B cell (primary cell): Measurements from ENCODE around the gene CLRN1. TPM values are rescaled to one million over a fixed set of nuclear protein-coding genes. Genes with fewer than 3 reads are reported as not detected.

Experiments
- ATAC-seq: fragments of 200-7000 bp; cut with Tn5 transposase; one replicate; pipeline ENCODE4 v1.10.0; 2021; ENCODE audit warnings: low read depth, mild to moderate bottlenecking, moderate number of reproducible peaks, moderate library complexity
- CTCF ChIA-PET: fragments of 350-600 bp; sonication (Branson Sonifier 250); formaldehyde crosslinking; loops from one replicate; lab custom pipeline; 2021; ENCODE audit warnings: antibody characterized with exemption, inconsistent platforms; lab: Charles Lee
- POLR2A ChIA-PET: fragments of 350-600 bp; sonication (Branson Sonifier 250); formaldehyde crosslinking; loops from one replicate; lab custom pipeline; 2021; ENCODE audit warnings: antibody characterized with exemption; lab: Charles Lee
- DNase-seq: peaks from one replicate; pipeline ENCODE4 v3.0.0; 2013
- H2AFZ ChIP-seq: 2 replicates; pipeline ENCODE4 v1.6.1; 2012; ENCODE audit warnings: mild to moderate bottlenecking, low read depth, low read length; ENCODE audit not compliant: insufficient read depth, poor library complexity, severe bottlenecking
- H3K27ac ChIP-seq, 2 donors: 1 replicate in 1 of 2; 2 replicates in 1 of 2; pipeline ENCODE4 v1.5.1; 2012 to 2013; ENCODE audit warnings: low read length in 2 of 2, mild to moderate bottlenecking in 2 of 2, moderate library complexity in 1 of 2
- H3K27me3 ChIP-seq, 4 experiments: fragments of 200-600 bp in 1 of 4; sonication (generic) in 1 of 4; replicated peaks in 1 of 4; 1 replicate in 2 of 4; 2 replicates in 2 of 4; pipeline versions ENCODE4 v1.6.1 to v1.7.0; 2013 to 2016; ENCODE audit warnings: low read length in 3 of 4, mild to moderate bottlenecking in 2 of 4, mixed read lengths in 1 of 4, moderate library complexity in 1 of 4; ENCODE audit not compliant: insufficient read depth in 4 of 4, control insufficient read depth in 3 of 4; ENCODE audit errors: control extremely low read depth in 1 of 4
- H3K36me3 ChIP-seq, 2 experiments: replicated peaks in 1 of 2; 1 replicate in 1 of 2; 2 replicates in 1 of 2; pipeline versions ENCODE4 v1.6.1 to v1.7.1; 2013; ENCODE audit warnings: low read length in 1 of 2; ENCODE audit not compliant: insufficient read depth in 2 of 2, control insufficient read depth in 1 of 2; ENCODE audit errors: control extremely low read depth in 1 of 2, extremely low read depth in 1 of 2
- H3K4me1 ChIP-seq, 2 donors: fragments of 200-600 bp in 1 of 2; sonication (generic) in 1 of 2; 1 replicate in 1 of 2; 2 replicates in 1 of 2; pipeline versions ENCODE4 v1.5.1 to v1.6.1; 2013 to 2017; ENCODE audit warnings: low read length in 2 of 2; ENCODE audit not compliant: control insufficient read depth in 2 of 2, insufficient read depth in 2 of 2
- H3K4me2 ChIP-seq: replicated peaks from 2 replicates; pipeline ENCODE3; 2012; ENCODE audit warnings: mild to moderate bottlenecking, low read depth, low read length; ENCODE audit not compliant: poor library complexity, severe bottlenecking
- H3K4me3 ChIP-seq, 5 experiments: fragments of 200-600 bp in 1 of 5; sonication (generic) in 1 of 5; 1 replicate in 3 of 5; 2 replicates in 2 of 5; pipeline versions ENCODE4 v1.5.1 to v1.7.0; 2011 to 2016; ENCODE audit warnings: low read length in 4 of 5, mild to moderate bottlenecking in 4 of 5, low read depth in 2 of 5, control low read depth in 1 of 5, moderate library complexity in 1 of 5; ENCODE audit not compliant: insufficient read depth in 1 of 5; ENCODE audit errors: control extremely low read depth in 1 of 5, extremely low read depth in 1 of 5
- H3K79me2 ChIP-seq: fragments of 200-600 bp; sonication (generic); one replicate; pipeline ENCODE4 v1.6.0; 2016; ENCODE audit warnings: low read length; ENCODE audit not compliant: control insufficient read depth, insufficient read depth
- H3K9ac ChIP-seq: fragments of 200-600 bp; sonication (generic); 2 replicates; pipeline ENCODE4 v1.6.1; 2017; ENCODE audit warnings: mild to moderate bottlenecking, low read length, moderate library complexity
- H3K9me3 ChIP-seq, 3 donors: one replicate each; pipeline versions ENCODE4 v1.6.1 to v1.7.1; 2013; ENCODE audit warnings: low read length in 2 of 3; ENCODE audit not compliant: control insufficient read depth in 2 of 3, insufficient read depth in 1 of 3; ENCODE audit errors: control extremely low read depth in 1 of 3
- H4K20me1 ChIP-seq: 2 replicates; pipeline ENCODE4 v1.6.0; 2012; ENCODE audit warnings: mild to moderate bottlenecking, low read length; ENCODE audit not compliant: insufficient read depth, control insufficient read depth, poor library complexity, severe bottlenecking
- H3K27ac Mint-ChIP-seq: one replicate; pipeline ENCODE4 v1.8.0; 2021; ENCODE audit warnings: mixed read lengths
- H3K27me3 Mint-ChIP-seq: one replicate; pipeline ENCODE4 v1.8.0; 2021; ENCODE audit warnings: mixed read lengths
- H3K4me1 Mint-ChIP-seq: one replicate; pipeline ENCODE4 v1.8.0; 2021; ENCODE audit warnings: mixed read lengths
- H3K4me3 Mint-ChIP-seq: one replicate; pipeline ENCODE4 v1.8.0; 2021; ENCODE audit warnings: mixed read lengths
- H3K9me3 Mint-ChIP-seq: one replicate; pipeline ENCODE4 v1.8.0; 2022; ENCODE audit warnings: mixed read lengths; ENCODE audit not compliant: insufficient read depth
- CTCF ChIP-seq: fragments of 200-600 bp; IDR thresholded peaks from one replicate; pipeline ENCODE4 v1.8.0; 2022; ENCODE audit warnings: antibody characterized with exemption, mild to moderate bottlenecking
- EZH2 ChIP-seq: IDR thresholded peaks from 2 replicates; pipeline ENCODE4 v1.6.1; 2012; ENCODE audit warnings: borderline replicate concordance, low read depth, mild to moderate bottlenecking, moderate library complexity, low read length; ENCODE audit not compliant: insufficient read depth, poor library complexity, severe bottlenecking
- WGBS: methylation state at CpG from one replicate; pipeline ENCODE4 v1.1.5; 2013; ENCODE audit warnings: missing lambda C conversion rate; ENCODE audit not compliant: insufficient coverage; 5-methylcytosine and 5-hydroxymethylcytosine counted together
- intact Hi-C: fragments of 100-400 bp; cut with micrococcal nuclease; formaldehyde crosslinking; loops from one replicate; pipeline ENCODE4 v1.10.0; 2022
- polyA plus RNA-seq: library from polyadenylated mRNA; depleted of rRNA; stranded (reverse); fragments of >200 nt; gene quantifications from 2 replicates; pipeline ENCODE4 v1.2.3, GENCODE V29; 2012
- total RNA-seq, 2 donors: library from RNA; stranded (reverse); fragments of 120-200 nt in 1 of 2; gene quantifications; 1 replicate in 1 of 2; 2 replicates in 1 of 2; pipeline versions ENCODE4 v1.2.3 to v1.2.4, GENCODE V29; 2013 to 2022

CLRN1 gene
- total and polyA plus RNA-seq, 2 donors (not counting 1 experiment from before 2014, with no cell fraction given), result not detected

GRCh38 chr3:150922611-150923010 lies 49.9 kb downstream of the CLRN1 start:
- H3K79me2 ChIP-seq, result no peaks in the 10 kb centered on the region
- peaks cover 0 to 5% (median 1%) of the 10 kb centered on the region in 4 experiments for H3K27me3 ChIP-seq
- no peak overlapping the region for H3K27ac Mint-ChIP-seq
- H3K4me3 Mint-ChIP-seq, result no peak overlapping the region
- no peak overlapping the region for H3K9ac ChIP-seq
- no peaks in the 10 kb centered on the region for H4K20me1 ChIP-seq
- H2AFZ ChIP-seq, result no peak overlapping the region
- intact Hi-C loops, result no loop called here
- CTCF ChIA-PET, result interaction anchor here (1.2 kb wide), 1 partner anchor 234 kb away, joined by 3 read pairs; no protein-coding TSS in a partner anchor
- no peak for DNase-seq
- no peak overlapping the region for H3K4me2 ChIP-seq
- H3K9me3 ChIP-seq, result no peaks in the 10 kb centered on the region
- no peak for ATAC-seq
- H3K27ac ChIP-seq, result no peak overlapping the region
- peaks cover 12% of the 10 kb centered on the region for H3K4me1 Mint-ChIP-seq
- H3K36me3 ChIP-seq, result no peaks in the 10 kb centered on the region
- no peaks in the 10 kb centered on the region for H3K9me3 Mint-ChIP-seq
- POLR2A ChIA-PET, result no interaction called here
- 87% methylated on average over 6 of the region's 10 CpGs for WGBS
- TF ChIP-seq EZH2, result no peak
- no peak overlapping the region for H3K4me3 ChIP-seq
- peaks cover 33% of the 10 kb centered on the region for H3K27me3 Mint-ChIP-seq
- peaks cover 12 to 14% of the 10 kb centered on the region in 2 donors for H3K4me1 ChIP-seq

DNA sequence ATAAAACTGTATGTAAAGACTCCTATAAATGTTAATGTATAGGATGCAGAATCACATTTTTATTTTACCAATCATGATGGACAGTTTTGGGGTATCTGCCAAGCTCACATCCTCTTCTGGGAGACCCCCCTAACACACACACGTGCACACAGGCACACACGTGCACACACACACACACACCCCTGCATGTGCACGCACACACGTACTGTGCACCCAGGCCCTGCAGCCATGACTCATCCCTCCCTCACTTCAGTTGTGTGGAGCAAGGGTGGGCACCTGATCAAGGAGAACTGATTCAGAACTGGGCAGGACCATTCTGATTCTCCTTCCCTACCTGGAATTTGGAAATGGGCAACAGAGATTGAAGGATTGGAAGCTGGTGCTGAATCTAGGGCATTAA lies 51.3 kb downstream of the CLRN1 start:
- H3K27me3 Mint-ChIP-seq, result peaks cover 33% of the 10 kb centered on the region
- H3K4me3 Mint-ChIP-seq, result no peak overlapping the region
- ATAC-seq, result no peak
- no peak for TF ChIP-seq CTCF
- TF ChIP-seq EZH2, result no peak
- H3K27me3 ChIP-seq, result peaks cover 0 to 5% (median 1%) of the 10 kb centered on the region in 4 experiments
- no peaks in the 10 kb centered on the region for H3K9me3 ChIP-seq
- H3K79me2 ChIP-seq, result no peaks in the 10 kb centered on the region
- intact Hi-C loops, result no loop called here
- no peak overlapping the region for H3K4me3 ChIP-seq
- ChIA-PET CTCF (no interaction called here), POLR2A (no interaction called here)
- no peaks in the 10 kb centered on the region for H3K36me3 ChIP-seq
- no peak overlapping the region for H2AFZ ChIP-seq
- no peak overlapping the region for H3K27ac Mint-ChIP-seq
- H3K4me1 Mint-ChIP-seq, result peaks cover 11% of the 10 kb centered on the region
- no peaks in the 10 kb centered on the region for H4K20me1 ChIP-seq
- 83% methylated on average over 4 of the region's 4 CpGs for WGBS
- peaks cover 11 to 12% of the 10 kb centered on the region in 2 donors for H3K4me1 ChIP-seq
- H3K9me3 Mint-ChIP-seq, result no peaks in the 10 kb centered on the region
- H3K27ac ChIP-seq, result no peak overlapping the region
- no peak overlapping the region for H3K9ac ChIP-seq
- no peak for DNase-seq
- no peak overlapping the region for H3K4me2 ChIP-seq
